DND-41 (cell line): ENCODE results near the gene TACC3.

Experiments
- CTCF ChIP-seq: IDR thresholded peaks from 2 replicates; pipeline ENCODE4 v1.5.1; 2012; ENCODE audit warnings: borderline replicate concordance, low read length, moderate library complexity, mild to moderate bottlenecking; ENCODE audit not compliant: poor library complexity, severe bottlenecking; ENCODE audit errors: extremely low read depth
- EZH2 ChIP-seq: IDR thresholded peaks from 3 replicates; pipeline ENCODE4 v1.6.1; 2012; ENCODE audit warnings: borderline replicate concordance, low read depth, mild to moderate bottlenecking, moderate library complexity, low read length, inconsistent platforms; ENCODE audit not compliant: severe bottlenecking

DNA sequence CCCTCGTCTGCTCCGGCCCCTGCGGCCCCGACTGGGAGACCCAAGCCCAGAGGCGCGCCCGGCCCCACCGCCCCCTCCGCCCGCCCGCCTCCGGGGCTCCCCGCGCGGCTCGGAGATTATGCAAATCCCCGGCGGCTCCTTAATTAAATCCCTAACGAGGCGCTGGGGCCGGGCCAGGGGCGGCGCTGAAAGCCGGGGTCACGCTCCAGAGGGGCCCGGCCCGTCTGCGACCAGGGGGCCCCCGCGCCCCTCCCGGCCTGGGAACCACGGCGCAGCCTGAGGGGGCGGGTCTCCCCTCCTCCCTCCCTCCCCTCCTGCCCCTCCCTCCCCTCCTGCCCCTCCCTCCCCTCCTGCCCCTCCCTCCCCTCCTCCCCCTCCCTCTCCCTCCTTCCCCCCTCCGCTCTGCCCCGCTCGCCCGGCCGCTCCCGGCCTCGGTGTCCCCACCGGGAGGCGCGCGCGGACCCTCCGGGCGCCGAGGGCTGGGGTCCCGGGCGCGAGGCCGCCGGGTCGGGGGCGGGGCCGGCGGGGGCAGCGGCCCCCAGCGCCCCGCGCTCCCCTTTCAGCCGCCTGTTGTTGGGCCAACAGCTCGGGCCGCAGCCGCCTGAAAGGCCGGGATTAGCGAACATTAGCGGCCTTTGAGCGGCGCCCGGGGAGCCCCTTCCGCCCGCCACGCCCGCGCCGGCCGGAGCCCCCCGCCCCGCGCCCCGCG lies 45.9 kb downstream of the TACC3 start:
- TF ChIP-seq CTCF (no peak), EZH2 (no peak)
